HG02588 (cell line): Measurements from ENCODE around the gene HIF1A.
"Not testable (repeated sequence)": the region's sequence is repeated elsewhere in the genome, so short reads cannot be mapped to it uniquely, and the experiment has no call there.

Experiments
- ATAC-seq: cut with Tn5 transposase; IDR thresholded peaks from one replicate; pipeline ENCODE4 v1.9.1; 2021; ENCODE audit warnings: mild to moderate bottlenecking, moderate library complexity; ENCODE audit not compliant: unreplicated experiment

Gene HIF1A

GRCh38 chr14:61694830-61695694, at the start of gene HIF1A:
HIF1A (plus strand) TSS chr14:61695513; CDS start chr14:61695805, 292 bp downstream.
- peak; percentile 92 for ATAC-seq

DNA sequence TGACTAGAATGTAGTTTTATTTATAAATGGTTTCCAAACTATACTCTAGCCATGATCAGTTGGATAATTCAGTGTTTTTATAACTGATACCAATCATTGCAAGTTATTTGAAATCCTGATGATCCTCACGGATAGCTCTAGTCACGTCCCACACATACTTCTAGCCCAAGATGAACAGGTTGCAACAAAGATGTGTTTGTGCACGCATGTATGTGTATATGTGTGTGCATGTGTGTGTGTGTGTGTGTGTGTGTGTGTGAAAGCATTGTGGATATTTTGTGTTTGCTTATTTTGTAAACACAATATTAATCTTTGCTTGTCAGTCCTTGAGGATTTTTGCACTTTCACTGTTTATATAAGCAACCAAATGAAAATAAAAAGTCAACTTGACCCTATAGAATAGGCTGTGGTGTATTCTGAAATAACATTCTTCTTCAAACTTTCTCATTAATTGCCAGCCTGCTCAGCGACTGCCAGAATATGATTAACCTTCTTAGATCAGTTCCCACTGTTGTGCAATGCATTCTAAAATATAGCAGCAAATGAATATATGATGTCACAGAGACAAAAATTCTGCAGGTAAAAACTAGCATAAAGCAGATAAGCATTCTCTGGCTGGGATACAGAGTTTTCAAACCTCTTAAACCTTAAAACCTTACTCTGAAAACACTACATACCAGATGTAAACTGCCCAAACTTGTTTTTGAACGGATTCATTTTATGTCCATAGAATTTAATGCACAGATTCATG, 48.8 kb upstream of the HIF1A start:
- no peak for ATAC-seq

DNA sequence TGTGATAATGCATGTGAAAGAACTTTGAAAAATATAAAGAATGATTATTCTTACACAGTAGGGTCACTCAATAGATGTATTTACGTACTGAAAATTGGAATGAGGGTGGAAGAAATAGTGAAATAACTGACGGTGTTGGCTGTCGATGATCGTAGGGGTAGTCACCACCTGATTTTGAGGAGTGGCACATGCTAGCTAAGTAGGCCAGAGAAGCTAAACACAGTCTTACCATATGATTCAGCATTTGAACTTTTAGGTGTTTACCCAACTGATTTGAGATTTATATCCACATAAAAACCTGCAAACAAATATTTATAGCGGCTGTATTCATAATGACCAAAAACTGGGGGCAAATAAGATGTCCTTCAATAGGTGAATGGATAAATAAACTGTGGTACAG, 47.6 kb upstream of the HIF1A start:
- no peak for ATAC-seq

DNA sequence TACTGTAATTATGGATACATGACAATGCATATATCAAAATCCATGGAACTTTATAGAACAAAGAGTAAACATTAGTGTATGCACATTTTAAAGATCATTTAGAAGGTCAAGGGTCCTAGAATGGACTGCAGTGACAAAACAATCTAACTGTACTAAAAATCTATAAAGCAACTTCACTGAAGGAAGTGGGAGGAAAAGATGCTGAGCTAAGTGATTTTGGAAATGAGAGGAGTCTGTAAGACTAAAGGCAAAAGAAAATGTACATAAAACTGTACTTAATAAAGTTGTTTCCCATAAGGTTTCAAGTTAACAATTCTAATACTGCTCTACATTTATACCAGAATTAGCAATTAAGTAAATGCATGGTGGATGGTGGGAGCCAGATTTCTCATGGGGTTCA, 46.9 kb upstream of the HIF1A start:
- ATAC-seq, result no peak

DNA sequence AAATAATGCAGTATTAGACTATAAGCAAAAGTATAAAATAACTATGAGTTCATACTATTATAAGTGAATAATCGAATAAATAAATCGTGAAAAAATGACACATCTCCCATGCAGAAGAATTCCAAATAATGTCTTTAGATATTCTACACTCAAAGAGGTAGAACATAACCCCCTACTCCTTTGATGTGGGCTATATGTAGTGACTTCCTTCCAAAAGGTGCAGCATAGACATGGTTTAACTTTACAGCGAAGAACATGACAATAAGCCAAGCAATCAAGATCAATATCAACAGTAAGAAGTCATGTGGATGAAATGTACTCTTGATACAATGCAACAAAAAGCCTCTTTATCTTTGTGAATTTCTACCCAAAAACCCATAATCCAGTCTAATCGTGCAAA, 46.0 kb upstream of the HIF1A start:
- no peak for ATAC-seq

DNA sequence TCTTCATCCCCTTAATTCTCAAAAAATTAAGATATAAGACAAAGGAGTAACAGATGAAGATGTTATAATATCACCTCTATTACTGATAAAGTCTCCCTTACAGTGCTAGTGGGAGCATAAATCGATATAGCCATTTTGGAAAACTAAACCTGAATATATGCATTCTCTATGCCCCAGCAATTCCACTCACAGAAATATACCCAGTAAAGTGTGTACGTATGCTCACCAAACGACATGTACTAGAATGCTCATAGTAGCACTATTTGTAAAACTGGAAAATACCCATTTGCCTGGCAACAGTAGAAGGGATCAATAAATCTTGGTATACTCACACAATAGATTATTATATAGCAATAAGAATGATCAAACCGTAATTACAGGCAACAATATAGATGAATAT, 44.0 kb upstream of the HIF1A start:
- no peak for ATAC-seq

DNA sequence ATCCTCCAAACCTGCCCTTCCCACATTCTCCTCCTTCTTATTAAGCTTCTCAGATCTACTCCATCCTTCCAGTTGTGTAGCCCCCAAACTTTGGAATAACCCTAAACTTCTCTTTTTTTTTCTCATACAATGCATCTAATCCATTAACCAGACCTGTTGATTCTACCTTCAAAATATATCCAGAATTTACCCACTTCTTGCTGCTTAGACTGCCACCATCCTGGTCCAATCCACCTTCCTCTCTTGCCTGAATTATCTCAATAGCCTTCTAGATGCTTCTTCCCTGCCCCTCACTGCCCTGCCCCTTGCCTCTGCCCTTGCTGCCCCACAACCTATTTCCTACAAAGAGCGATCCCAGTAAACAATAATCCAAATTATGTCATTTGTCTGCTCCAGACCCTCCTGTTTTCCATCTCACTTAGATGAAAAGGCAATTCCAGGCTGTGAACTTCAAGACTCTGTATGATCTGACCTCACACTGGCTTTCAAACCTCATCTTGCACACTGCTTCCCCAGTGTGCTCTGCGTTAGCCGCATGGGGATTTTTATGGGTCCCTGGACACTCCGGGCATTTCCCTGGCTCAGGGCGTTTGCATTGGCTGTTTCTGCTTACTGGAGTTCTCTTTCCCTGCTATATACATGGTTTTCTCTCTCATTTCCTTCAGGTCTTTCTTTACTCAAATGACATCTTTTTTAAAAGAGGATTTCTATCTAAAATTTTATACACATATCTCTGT, 42.6 kb upstream of the HIF1A start:
- no peak for ATAC-seq

GRCh38 chr14:61653507-61653906, 41.8 kb upstream of the HIF1A start:
- ATAC-seq, result no peak

GRCh38 chr14:61654026-61654425, 41.3 kb upstream of the HIF1A start:
- ATAC-seq, result no peak

GRCh38 chr14:61655777-61656176, 39.5 kb upstream of the HIF1A start:
- no peak for ATAC-seq

- ATAC-seq, result no peak
These were observed 39.0 kb upstream of the HIF1A start for GRCh38 chr14:61656341-61656740.

DNA sequence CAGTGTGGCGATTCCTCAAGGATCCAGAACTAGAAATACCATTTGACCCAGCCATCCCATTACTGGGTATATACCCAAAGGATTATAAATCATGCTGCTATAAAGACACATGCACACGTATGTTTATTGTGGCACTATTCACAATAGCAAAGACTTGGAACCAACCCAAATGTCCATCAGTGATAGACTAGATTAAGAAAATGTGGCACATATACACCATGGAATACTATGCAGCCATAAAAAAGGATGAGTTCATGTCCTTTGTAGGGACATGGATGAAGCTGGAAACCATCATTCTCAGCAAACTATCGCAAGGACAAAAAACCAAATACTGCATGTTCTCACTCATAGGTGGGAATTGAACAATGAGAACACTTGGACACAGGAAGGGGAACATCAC, 37.2 kb upstream of the HIF1A start:
- ATAC-seq, result not testable (repeated sequence)

GRCh38 chr14:61659582-61659981, 35.7 kb upstream of the HIF1A start:
- no peak for ATAC-seq

GRCh38 chr14:61661471-61662400, 33.6 kb upstream of the HIF1A start:
- ATAC-seq, result peak; percentile 36

DNA sequence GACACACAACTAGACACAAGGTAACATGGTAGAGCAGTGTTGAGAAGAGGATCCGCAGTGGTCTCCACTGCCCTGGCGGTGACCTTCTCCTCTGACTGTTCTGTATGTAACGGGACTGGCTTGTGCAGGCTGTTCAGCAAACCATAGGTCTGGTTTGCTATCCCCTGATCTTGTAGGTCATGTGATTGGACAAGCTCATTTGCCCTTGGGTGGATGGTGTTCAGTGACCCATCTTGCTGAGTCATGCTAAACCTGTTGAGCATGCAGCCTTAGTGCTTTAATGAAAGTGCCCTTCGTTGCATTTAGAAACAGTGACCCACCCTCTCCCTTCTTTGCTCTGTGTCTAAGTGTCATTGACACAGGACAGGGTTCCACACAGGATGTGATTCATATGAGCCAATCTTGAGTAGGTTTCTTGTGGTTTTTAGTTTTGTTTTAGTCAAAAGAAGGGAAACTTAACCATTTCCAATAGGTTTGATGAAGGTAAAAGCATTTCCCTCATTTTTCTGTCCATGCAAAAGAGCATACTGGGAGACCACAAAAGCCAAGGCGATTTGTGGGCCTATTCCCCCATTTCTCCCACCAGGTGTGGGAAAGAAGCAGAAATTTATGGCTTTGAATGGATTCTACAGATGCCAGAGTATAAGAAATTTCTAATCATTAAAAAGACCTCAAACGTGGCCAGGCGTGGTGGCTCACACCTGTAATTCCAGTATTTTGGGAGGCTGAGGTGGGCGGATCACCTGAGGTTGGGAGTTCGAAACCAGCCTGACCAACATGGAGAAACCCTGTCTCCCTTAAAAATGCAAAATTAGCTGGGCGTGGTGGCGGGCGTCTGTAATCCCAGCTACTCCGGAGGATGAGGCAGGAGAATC, 32.6 kb upstream of the HIF1A start:
- ATAC-seq, result peak; percentile 86

DNA sequence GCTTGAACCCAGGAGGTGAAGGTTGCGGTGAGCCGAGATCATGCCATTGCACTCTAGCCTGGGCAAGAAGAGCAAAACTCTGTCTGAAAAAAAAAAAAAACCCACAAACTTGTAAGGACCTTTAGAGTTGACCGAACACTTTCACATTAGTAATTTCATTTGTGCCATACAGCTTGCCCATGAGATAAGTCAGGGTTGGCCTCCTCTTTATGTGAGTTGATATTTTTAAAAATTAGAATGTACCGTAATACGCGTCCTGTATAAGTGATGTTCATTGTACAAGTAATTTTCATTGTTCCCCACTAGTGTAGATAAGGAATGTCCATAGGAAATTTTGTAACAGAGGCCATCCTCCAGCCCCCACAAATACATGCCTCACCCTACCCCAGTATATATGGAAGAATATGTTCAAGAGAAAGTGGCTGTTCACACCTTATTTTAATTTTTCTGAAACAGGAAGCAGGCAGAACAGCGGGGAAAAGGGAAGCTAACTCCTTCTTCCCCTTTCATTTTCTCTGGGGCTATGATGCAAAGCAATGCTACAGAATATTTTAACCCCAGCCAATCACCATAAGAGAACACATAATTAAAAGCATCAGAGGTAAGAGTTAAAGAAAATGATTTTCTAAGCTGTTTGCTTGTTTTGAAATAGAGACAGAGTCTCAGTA, 31.9 kb upstream of the HIF1A start:
- ATAC-seq, result no peak

DNA sequence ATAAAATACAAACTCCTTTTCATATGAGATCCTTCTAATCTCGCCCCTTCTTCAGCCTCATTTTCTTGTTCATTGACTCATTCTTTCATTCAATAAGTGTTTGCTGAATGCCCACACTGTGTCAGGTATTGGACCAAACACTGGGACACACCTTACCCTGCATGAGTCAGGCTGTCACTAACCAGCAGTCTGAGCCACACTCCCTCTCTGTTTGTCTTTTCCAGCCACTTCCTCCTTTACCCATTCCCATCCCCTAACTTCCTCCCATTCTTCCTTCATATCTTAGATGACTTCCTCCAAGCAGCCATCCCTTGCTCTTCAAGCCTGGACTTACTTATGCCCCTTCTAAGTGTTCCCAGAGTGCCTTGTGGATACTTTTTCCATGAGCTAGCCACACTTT, 27.0 kb upstream of the HIF1A start:
- no peak for ATAC-seq

GRCh38 chr14:61670576-61670975, 24.7 kb upstream of the HIF1A start:
- ATAC-seq, result no peak

DNA sequence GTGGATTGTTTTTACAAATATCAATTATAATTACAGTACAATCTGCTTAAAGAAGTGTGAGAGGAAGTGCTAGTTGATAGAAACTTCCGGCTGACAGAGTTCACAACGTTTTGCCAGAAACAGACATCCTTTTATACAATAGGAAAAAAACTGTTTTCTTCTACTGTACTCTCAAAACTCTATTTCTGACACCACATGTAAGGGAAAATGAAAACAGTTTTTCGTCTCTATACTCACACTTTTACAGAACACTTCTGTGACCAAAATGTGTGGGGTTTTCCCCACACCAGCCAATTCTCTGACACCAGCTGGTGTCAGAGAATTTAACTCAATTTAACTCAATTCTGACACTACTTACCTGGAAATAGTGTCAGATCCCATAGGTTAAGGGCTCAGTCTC, 24.2 kb upstream of the HIF1A start:
- ATAC-seq, result peak; percentile 88
